GM21619 (cell line): ENCODE results near the gene DAPK1.

Experiments
- ATAC-seq: cut with Tn5 transposase; IDR thresholded peaks from one replicate; pipeline ENCODE4 v1.9.1; 2021; ENCODE audit not compliant: unreplicated experiment

DAPK1 gene

GRCh38 chr9:87587864-87588263, 90.2 kb downstream of the DAPK1 start:
- no peak for ATAC-seq

GRCh38 chr9:87588339-87588738, 90.7 kb downstream of the DAPK1 start:
- ATAC-seq, result no peak

- no peak for ATAC-seq
Measured at GRCh38 chr9:87590996-87591395, 93.3 kb downstream of the DAPK1 start.

GRCh38 chr9:87592554-87593358, 95.1 kb downstream of the DAPK1 start:
- ATAC-seq, result no peak

- no peak for ATAC-seq
Measured at GRCh38 chr9:87593359-87593980, 95.8 kb downstream of the DAPK1 start.

- ATAC-seq, result no peak
Measured at GRCh38 chr9:87594194-87594593, 96.5 kb downstream of the DAPK1 start.

GRCh38 chr9:87594662-87595061, 97.0 kb downstream of the DAPK1 start:
- no peak for ATAC-seq

GRCh38 chr9:87595610-87596009, 97.9 kb downstream of the DAPK1 start:
- no peak for ATAC-seq

- no peak for ATAC-seq
Measured at GRCh38 chr9:87596862-87597261, 99.2 kb downstream of the DAPK1 start.

- no peak for ATAC-seq
Measured at GRCh38 chr9:87597710-87598443, 100.2 kb downstream of the DAPK1 start.

GRCh38 chr9:87599901-87600610, 102.4 kb downstream of the DAPK1 start:
- no peak for ATAC-seq

GRCh38 chr9:87601176-87601575, 103.5 kb downstream of the DAPK1 start:
- ATAC-seq, result no peak

GRCh38 chr9:87601595-87601994, 103.9 kb downstream of the DAPK1 start:
- ATAC-seq, result no peak

GRCh38 chr9:87602933-87603643, 105.4 kb downstream of the DAPK1 start:
- ATAC-seq, result no peak

GRCh38 chr9:87603854-87604490, 106.3 kb downstream of the DAPK1 start:
- ATAC-seq, result no peak

- no peak for ATAC-seq
Measured at GRCh38 chr9:87604886-87605588, 107.4 kb downstream of the DAPK1 start.

- ATAC-seq, result no peak
Measured at GRCh38 chr9:87605676-87606075, 108.0 kb downstream of the DAPK1 start.

- no peak for ATAC-seq
Measured at GRCh38 chr9:87606841-87607521, 109.3 kb downstream of the DAPK1 start.

GRCh38 chr9:87607859-87608258, 110.2 kb downstream of the DAPK1 start:
- ATAC-seq, result no peak
